Hippocampal formation (tissue), 2 donors: Measurements from ENCODE around the gene CNTFR.
A peak's percentile ranks its signal among the peaks of the same experiment; 100 is the strongest.
"Not testable (repeated sequence)": the region's sequence is repeated elsewhere in the genome, so short reads cannot be mapped to it uniquely, and the experiment has no call there.

ENCODE experiments used
- DNase-seq, 2 donors: peaks; one replicate each; lab custom pipeline; 2025; lab: John Stamatoyannopoulos, UW

The CNTFR gene, protein sequence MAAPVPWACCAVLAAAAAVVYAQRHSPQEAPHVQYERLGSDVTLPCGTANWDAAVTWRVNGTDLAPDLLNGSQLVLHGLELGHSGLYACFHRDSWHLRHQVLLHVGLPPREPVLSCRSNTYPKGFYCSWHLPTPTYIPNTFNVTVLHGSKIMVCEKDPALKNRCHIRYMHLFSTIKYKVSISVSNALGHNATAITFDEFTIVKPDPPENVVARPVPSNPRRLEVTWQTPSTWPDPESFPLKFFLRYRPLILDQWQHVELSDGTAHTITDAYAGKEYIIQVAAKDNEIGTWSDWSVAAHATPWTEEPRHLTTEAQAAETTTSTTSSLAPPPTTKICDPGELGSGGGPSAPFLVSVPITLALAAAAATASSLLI

DNA sequence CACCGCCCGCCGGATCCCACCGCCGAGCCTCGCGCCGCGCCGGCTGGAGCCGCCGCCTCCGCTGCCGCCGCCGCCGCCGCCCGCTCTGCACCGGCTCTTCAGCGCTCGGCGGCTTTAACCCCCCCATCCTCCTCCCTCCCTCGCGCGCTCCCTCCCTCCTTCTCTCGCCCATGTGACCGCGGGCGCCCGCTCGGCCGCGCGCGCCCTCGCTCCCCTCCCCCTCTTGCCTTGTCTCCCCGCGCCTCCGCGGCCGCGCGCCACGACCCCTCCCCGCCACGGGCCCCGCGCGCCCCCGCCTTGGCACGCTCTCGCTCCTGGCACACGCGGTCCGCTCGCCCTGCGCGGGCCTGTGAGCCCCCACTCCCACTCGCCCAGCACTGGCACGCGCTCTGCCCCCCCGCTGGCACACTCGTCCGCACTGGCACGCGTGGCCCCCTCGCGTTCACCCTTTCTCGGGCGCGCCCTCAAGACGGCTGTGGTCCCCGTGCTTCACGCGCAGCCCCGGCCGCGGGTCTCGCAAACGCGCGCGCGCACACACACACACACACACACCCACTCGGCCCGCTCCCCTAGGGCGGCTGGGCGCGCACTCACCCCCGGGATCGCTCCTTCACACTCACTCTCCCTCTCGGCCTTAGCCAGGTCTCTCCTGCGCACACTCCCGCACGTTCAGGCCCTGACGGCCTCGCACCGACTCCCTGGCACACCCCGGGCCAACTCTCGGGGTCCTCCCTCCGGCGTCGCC is at the start of gene CNTFR:
TSS of gene CNTFR (minus strand) at position 89 of the 745 bp plus-strand sequence. CDS start 20,743 bp downstream, outside the sequence.
- DNase-seq = peak; percentile 54

DNA sequence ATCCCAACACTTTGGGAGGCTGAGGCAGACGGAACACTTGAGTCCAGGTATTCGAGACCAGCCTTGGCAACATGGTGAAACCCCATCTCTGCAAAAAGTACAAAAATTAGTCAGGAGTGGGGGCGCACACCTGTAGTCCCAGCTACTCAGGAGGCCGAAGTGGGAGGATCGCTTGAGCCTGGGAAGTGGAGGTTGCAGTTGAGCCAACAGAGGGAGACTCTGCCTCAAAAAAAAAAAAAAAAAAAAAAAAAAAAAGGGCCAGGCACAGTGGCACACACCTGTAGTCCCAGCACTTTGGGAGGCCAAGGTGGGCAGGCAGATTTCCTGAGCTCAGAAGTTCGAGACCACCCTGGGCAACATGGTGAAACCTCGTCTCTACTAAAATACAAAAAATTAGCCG is 49.8 kb upstream of the CNTFR start:
- not testable (repeated sequence) for DNase-seq

DNA sequence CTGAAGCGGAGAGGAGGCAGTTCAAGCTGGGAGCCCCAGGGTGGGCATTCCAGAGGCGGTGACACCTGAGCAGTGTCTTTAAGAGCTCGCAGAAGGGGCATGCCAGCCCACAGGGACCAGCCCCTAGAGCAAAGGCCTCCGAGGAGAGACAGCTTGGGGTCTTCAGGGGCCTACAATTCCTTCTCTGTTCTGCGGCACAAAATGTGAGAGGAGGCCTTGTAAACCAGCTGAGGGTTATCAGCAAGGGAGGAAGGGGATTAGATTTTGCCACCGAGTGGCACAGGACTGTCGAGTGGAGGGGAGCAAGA is 48.6 kb upstream of the CNTFR start:
- DNase-seq = no peak

DNA sequence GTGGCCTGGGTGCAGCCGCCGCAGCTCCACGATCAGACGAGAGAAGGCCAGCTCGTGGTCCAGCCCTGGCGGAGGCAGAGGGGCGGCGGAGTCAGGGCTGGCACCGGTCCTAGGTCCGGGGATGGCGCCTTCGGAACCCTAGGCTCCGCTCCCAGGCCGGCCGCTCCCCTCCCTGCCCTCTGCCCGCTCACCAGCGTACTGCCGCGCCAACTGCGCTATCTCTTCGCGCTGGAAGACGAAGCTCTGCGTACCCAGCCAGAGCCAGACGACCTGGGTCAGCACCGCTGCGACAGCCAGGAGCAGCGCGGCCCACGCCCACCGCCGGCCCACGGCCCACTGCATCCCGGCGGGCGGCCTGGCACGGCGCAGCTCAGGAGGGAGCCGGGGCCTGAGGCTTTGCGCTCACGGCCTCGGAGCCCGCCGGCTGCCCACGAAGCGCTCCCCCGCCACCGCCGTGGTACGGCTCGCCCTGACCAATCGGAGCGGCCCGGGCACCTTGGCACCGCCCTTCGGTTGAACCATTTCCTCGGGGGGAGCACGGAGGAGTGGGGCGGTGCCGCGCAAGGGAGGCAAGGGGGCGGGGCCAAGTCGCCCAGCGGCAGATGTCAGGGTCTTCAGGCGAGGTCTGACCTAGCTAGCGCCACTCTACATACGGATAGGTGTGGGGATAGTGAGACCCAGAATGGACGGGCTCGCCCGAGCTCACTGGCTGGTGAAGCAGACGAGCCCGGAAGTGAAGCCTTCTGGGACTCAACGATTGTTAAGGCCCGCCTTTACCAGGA is 48.0 kb upstream of the CNTFR start, which contains the start of gene SIGMAR1:
TSS of gene SIGMAR1 (minus strand) at position 432 of the 782 bp plus-strand sequence. CDS start at position 342, 90 bp downstream.
- DNase-seq = peak; percentile 92

DNA sequence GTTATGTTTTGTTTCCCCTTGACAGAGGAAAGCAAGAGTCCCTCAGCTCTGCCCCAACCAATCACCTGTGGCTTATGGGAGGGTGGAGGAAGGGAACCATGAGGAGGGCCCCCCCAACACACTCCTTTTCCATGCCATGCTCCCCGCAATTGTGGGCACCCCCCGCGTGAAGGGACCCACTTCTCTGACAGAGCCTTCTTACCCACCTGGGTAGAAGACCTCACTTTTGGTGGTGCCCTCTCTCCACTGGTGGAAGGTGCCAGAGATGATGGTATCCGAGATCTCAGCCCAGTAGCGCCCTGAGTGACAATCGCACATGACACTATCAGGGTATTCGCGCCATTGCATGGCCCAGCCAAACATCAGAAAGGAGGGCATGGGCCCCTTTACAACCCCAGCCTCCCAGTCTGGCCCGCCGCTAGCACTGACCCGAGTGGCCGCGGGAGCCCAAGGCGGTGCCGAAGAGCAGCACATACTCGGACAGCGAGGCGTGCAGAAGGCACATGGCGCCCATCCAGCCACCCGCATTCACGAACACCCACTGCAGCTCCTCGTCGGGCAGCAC is 47.3 kb upstream of the CNTFR start:
- DNase-seq = peak in 1 of 2 donors; percentile 40

DNA sequence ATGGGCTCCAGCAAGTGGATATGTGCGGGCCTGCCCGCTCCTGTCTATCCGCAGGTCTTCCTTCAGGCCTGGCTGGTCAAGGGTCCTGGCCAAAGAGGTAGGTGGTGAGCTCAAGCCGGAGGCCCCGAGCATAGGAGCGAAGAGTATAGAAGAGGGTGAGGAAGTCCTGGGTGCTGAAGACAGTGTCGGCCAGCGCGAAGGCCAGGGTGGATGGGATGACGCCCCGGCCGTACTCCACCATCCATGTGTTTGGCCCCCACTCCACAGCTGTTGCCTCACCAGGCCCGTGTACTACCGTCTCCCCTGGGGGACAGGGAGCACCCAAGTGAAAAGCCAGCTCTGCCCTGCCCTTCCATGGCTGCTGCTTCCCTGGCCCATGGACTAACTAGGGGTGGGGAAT is 46.0 kb upstream of the CNTFR start:
- DNase-seq = no peak

DNA sequence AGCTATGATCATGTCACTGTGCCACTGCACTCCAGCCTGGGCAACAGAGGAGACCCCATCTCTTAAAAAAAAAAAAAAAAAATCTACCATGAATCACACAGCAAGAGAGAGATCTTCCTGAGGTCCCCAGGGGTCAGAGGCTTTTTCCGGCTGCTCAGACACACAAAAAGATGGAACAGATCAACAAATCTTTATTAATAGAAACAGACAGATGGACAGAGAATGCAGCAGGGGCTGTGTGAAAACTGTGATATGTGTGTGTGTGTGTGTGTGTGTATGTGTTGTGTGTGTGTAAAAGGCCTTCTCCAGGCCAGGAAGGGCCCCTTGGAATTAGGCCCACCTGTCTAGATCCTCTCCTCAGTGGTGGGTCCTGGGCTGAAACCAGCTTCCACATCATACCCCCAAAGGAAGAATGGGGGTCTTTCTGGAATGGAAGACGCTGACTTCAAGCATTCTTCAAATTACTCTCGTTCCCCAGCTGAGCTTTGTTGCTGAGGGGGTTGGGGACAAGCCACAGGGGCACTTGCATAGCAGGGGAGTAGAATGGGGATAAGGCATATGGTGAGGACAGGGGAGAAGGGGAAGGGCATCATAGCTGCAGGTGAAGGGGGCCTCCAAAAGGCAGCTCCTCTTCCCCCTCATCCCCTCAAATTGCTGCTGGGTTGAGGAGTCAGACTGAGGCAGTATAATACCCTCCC is 45.2 kb upstream of the CNTFR start:
- no peak for DNase-seq

DNA sequence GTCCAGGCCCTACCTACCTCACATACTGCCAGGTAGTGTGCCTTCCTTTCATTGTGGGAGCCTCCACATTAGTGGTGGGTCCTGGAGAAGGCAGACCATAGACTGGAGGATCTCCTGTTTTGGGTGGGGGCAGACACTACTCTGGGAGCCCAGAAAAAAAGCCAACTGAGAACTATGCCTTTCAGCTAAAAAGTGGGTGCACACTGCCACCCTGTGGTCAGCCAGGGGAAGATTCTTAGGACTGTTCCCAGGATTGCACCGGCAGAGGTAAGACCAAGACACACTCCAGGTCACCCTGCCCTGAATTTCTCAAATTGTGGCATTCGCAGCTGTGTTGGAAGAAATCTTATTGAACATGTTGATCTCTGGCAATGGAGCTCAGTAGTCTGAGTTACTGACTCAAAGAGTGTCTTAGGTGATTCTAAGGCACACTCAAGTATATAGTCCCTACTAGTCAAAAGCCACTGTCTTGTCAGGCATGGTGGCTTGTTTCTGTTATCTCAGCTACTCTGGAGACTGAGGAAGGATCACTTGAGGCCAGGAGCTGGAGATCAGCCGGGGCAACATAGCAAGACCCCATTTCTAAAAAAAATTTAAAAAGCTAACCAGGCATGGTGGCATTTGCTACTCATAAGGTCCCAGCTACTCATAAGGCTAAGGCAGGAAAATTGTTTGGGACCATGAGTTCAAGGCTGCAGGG is 44.5 kb upstream of the CNTFR start:
- DNase-seq = peak; percentile 49 to 59

DNA sequence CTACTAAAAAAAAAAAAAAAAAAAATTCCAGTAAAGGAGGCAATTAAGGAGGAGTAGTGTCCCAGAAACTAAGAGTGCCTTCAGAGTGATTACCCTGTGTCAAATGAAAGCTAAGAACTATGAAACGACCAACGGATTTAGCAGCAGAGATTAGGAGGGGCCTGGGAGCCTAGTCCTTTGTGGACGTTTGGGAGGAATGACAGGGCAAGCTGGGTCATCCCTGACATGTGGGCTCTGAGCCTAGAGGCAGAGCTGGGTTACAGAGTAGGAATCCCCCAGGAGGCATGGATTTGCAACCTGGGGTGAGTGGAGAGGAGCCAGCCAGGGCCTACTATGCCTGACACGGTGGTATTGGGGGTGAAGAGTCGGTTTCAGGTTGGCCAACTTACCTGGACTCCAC is 43.6 kb upstream of the CNTFR start:
- DNase-seq = no peak

DNA sequence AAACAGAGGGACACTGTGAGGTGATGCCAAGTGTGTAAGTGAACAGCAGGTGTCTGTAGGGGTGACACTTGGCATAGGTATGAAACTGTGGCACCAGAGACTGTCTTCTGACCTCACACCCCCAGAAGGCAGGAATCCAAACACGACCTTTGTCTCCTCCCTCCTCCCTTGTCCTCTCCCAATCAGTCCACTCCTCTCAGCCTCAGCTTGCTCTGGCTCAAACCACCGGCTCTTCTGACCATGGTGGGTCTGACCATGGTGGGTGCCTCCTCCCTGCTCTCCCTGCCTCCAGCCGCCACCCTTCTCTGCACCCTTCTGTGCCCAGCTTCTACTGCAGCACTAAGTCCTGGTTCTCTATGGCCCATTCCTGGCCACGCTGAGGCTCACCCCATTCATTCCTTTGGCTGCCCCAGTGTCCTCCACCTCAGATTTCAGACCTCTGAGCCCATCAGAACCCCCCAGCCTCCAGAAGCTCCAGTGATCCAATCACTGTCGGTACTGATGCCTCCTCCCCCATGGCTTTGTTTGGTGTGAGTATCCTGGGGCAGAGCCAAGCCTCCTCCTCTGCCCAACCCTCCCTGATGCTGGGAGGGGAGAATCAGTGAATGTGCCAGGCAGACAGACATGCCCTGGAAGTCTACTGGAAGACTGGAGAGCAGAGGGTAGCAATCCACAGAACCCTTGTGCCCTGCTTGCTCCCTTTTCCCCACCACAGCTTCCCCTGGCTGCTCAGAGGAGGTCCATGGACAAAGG is 41.1 kb upstream of the CNTFR start:
- no peak for DNase-seq

DNA sequence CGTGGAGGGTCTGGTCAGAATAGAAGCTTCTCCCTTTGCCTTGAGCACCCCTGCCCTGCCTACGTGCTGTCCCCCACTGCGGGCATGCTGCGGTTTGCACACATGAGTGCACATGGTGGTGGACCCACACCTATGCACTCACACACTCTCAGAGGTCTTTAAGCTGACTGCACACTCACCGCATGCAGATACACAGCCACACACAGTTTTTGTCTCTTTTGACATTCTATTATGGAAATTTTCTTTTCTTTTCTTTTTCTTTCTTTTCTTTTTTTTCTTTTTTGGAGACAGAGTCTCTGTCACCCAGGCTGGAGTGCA is 39.9 kb upstream of the CNTFR start:
- no peak for DNase-seq

DNA sequence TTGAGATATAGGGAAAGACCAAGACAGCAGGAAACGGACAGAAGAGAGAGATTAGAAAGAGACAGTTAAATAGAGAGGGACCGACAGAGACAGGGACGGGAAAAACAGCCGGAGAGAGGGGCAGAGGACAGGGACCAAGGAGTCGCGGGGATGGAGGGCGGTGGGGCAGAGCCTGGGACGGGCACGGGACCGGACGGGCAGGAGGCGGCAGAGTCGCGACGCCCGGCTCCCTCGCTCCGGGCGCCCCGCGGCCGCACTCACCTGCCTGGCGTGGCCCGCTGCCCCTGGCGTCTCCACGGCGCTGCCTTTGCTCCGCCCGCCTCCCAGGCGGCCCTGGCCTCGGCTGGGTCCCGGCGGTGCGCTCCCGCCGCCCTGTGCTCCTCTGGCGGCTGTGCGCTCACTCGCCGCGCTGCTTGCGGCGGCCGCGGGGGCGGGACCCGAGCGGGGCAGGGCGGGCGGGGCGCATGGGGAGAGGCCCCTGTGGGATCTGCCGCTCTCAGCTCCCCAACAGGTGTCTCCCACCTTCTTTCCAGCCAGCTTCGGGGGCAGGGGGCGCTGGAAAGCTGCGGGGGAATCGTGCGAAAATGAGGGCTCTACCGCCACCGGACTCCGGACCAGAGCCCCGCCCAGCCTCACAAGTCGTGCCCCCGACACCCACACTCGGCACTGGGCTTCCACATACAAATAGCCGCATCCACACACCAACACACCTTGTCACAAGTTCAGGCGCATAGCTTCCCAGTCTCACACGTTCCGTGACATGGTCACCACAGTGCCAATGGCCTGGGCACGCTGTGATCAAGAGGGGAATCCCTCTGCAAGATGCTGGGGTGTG is 39.3 kb upstream of the CNTFR start, which contains the start of gene ARID3C:
TSS of gene ARID3C (minus strand) at position 411 of the 835 bp plus-strand sequence. CDS start 1,052 bp downstream, outside the sequence.
- DNase-seq = no peak

DNA sequence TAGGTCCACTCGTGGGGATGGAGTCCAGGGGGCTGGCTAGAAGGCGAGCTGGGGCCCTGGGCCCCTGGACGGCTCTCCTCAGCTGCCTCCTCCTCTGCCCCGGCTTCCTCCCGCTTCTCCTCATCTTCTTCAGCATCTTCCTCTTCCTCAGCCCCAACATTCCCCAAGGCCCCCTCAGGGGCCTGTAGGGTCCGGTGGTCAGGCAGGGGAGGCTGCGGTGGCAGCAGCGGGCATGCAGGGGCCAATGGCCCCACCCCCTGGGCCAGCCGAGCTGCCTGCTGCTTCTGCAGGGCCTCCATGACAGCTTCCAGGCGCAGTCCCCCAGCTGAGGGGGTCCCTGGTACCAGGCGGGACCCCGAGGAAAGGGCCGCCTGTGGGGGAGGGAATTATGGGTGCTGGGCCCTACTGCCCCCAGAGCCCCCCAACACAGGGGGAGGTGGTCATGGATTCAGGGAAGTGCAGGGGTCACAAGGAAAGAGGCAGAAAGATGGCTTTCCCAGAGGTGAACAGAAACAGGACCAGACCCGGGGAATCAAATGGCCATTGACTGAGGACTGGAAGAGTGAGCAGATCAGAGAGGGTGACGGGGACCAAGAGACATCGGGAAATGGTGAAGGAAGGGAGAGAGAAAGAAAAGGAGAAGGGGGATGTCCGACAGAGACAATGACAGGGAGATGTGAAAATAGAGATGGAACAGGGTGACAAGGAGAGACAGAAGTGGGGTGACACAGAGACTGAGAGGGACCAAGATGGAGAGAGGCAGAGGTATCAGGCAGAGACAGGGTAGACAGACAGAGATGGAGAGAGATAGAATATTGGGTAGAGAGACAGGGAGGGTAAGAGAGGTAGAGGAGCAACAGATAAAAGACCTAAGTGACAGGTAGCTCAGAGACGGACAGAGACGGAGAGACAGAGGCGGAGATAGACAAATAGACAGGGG is 38.5 kb upstream of the CNTFR start:
- DNase-seq = no peak

DNA sequence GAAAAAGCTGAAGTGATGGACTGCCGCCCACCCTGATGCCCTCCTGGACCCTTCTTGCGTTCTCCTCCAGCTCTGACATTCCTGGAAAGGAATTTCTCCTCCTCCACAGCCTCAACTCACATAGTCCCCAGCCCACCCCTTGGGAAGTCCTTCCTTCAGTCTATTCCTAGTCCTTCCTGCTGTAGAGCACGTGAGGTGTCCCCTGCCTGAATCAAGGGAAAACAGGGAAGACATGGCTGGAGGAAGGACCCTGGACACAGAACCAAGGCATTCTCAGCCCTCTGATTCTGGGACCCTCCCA is 35.6 kb upstream of the CNTFR start:
- DNase-seq = no peak

DNA sequence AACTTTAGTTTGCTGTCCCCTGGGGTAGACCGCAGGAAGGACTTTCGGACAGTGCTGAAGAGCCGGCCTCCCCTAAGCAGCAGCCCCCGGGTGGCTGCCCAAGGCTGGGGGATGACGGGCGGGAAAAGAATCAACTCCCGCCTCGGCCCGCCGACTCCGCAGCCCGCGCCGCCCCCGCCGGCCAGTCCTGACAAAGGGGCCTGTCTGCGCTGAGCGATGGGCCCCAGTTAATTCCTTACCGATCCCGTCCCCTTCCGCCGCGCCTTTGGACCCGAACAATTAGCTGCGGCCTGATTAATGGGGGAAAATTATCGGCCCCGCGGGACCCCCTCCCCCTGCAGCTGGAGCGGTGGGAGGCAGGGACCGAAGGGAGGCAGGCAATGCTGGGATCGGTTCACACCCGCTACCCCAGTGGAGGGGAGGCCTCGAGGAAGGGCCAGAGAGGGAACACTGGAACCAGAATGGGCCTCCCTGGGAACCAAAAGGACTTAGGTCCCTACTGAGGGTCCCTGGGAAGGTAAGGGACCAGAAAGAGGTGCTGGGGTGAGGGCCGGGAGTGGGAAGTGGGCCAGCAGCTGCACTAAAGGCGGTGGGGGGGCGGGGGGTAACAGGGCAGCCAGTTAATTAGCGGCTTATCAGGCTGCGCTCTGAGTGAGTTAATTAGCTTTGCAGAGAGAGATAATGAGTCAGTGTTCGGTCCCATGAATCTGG is 35.1 kb upstream of the CNTFR start:
- DNase-seq = no peak

DNA sequence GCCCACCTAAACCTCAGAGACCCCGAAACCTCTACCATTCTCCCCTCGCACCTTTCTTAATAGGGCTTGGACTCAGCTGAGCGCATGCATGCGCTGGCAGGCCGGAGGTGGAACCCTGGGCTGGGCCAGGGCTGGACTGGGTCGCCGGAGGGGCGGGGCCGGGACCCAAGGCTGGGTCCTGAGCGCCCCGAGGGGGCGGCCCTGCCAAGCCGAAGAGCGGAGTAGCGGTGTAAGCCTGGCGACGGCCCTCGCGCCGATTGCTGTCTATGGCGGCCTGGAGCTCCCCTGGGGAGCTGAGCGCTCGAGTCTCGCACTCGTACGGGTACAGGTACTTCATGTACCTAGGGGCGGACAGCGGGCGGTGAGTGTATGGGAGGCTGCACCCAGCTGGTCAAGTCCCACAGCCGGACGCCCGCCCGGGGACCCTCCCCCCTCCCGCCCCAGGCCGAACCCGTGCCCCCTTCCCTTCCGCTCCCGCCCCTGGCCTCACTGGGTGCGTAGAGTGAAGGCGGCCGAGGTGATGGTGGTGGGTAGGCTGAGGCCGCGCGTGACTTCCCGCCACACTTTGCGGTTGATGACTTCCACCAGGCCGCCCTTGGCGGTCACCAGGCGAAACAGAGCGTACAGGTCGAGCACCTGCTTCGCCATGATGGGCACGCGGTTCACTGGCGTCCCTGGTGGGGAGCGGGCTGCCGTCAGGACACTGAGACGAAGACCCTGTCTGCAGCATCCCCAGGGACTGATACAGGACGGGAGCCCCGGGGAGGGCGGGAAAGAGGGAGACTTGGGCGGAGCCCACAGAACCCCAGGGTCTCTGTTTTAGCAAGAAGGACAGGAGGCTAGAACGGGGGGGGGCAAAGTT is 34.1 kb upstream of the CNTFR start:
- DNase-seq = no peak
